ENCODE measurements around the gene DHRS7C.

- TF ChIP-seq SIN3A (IDR thresholded peaks at IDR 0.05; ENCODE audit: borderline replicate concordance, insufficient read depth, low read length) = no peak
- TF ChIP-seq POLR2AphosphoS5 (IDR thresholded peaks at IDR 0.05; ENCODE audit: low read depth, low read length) = no peak
Observed at GRCh38 chr17:9830711-9831110, 39.3 kb upstream of the DHRS7C start.
